Activated T-helper 2 cell treated with anti-CD3 and anti-CD28 coated beads, Interferon-gamma antibody, Interleukin-2, Interleukin-4, amounts not matched to agents 10 μg/mL and 5 μg/mL and 100 μg/mL, durations not matched to agents 14 hours and 24 hours and 36 hours (primary cell): ENCODE data around the gene TSC1. TPM values are rescaled to one million over a fixed set of nuclear protein-coding genes. Genes with fewer than 3 reads are reported as not detected.

Experiments
- DNase-seq: peaks from one replicate; pipeline ENCODE4 v3.0.0; 2021; ENCODE audit warnings: low spot score
- H3K27ac Mint-ChIP-seq: one replicate; pipeline ENCODE4 v1.8.0; 2021; ENCODE audit warnings: mixed read lengths
- H3K27me3 Mint-ChIP-seq: one replicate; pipeline ENCODE4 v1.8.0; 2021; ENCODE audit warnings: low read depth, mixed read lengths
- H3K36me3 Mint-ChIP-seq: one replicate; pipeline ENCODE4 v1.8.0; 2021; ENCODE audit warnings: low read depth, mixed read lengths
- H3K4me1 Mint-ChIP-seq: one replicate; pipeline ENCODE4 v1.8.0; 2021; ENCODE audit warnings: low read depth, mixed read lengths
- H3K4me3 Mint-ChIP-seq: one replicate; pipeline ENCODE4 v1.8.0; 2021; ENCODE audit warnings: low read depth, mild to moderate bottlenecking, moderate library complexity, mixed read lengths
- H3K9me3 Mint-ChIP-seq: one replicate; pipeline ENCODE4 v1.8.0; 2021; ENCODE audit warnings: mixed read lengths
- intact Hi-C: fragments of 100-400 bp; cut with micrococcal nuclease; formaldehyde crosslinking; loops from one replicate; pipeline ENCODE4 v1.15.1; 2023
- total RNA-seq: library from RNA; stranded (reverse); gene quantifications from 2 replicates; pipeline ENCODE4 v1.2.3, GENCODE V29; 2022

TSC1 gene
- total RNA-seq, 1 donor from 2014 or later = 29.1 TPM

DNA sequence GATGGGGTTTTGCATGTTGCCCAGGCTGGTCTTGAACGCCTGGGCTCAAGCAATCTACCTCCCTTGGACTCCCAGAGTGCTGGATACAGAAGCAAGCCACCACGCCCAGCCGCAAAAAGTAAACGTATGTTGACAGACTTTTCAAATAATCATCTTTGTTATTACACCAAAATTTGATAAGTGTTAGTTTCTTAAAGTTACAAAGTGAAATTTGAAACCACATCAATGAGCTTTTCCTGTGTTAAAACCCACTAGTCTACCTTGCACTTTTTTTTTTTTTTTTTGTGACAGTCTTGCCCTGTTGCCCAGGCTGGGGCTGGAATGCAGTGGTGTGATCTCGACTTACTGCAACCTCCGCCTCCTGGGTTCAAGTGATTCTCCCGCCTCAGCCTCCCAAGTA is 35.8 kb downstream of the TSC1 start:
- Mint-ChIP-seq H3K27ac (no peak overlapping the region), H3K27me3 (no peaks in the 10 kb centered on the region), H3K36me3 (peaks cover 36% of the 10 kb centered on the region), H3K9me3 (no peaks in the 10 kb centered on the region), H3K4me1 (no peaks in the 10 kb centered on the region), H3K4me3 (no peak overlapping the region)
- intact Hi-C loops = no loop called here
- no peak for DNase-seq

DNA sequence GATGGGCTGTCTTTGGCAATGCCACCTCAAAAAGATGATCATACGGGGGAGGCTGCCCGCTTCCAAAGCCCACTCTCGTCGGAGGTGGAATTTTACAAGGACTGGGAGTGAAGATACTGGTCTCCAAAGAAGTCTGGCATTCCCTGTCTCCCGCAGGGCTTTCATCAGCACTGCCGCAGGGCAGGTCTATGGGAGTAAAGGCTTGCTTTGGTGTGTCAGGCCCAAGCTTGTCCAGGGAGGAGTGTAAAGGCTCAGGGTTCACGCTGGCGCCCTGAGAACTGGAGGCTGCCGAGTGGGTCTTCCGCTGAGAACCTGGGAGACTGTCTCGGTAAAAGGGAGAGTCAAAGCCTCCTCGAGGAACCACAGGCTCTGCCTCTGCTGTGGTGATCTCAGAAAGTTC is 38.7 kb downstream of the TSC1 start:
- Mint-ChIP-seq H3K27me3 (no peaks in the 10 kb centered on the region), H3K36me3 (peaks cover 42% of the 10 kb centered on the region)

DNA sequence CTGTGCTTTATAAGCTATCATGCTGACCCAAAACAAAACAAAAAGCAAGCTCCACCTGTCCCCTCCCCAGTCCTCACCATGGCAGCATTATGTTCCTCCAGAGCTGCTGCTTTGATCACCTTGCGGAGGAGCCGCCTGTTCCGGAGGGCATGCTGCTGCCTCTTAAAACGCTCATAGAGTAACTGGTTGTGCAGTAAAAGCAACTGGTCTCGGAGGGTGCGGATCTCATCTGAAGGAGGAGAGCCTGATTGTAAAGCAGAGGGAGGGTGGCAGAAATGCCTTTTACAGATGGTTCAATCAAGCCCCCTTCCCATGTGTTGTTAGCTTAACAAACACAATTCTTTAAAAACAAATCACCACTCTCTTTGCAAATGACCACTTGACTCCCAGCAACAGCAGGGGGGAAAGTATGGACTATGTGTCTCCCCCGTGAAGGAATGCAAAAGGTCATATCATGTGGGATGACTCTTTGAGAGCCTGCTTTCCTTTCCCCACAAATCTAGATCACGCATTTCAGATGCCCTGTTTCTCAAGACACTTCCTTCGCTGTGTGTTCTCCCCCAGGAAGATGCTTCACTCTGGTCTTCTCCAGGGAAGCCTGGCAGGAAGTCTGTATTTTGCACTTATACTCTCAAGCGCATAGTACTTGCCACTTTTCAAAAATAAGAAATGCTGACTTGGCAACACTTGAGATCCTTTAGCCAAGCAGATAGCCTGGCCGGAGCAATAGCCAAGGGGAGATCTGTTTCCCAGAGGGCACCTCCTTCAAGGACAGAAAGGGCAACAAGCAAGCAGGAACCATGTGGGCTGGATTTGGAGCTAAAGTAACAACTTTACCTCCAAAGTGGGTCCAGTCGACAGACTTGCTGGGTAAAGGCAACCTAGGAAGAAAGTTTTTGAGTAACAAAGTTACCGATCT is 40.6 kb downstream of the TSC1 start:
- no peaks in the 10 kb centered on the region for H3K9me3 Mint-ChIP-seq
- no peaks in the 10 kb centered on the region for H3K27me3 Mint-ChIP-seq
- no peak overlapping the region for H3K27ac Mint-ChIP-seq
- no peak for DNase-seq
- H3K36me3 Mint-ChIP-seq = peaks cover 35% of the 10 kb centered on the region
- no peak overlapping the region for H3K4me3 Mint-ChIP-seq
- peaks cover 10% of the 10 kb centered on the region for H3K4me1 Mint-ChIP-seq
- intact Hi-C loops = no loop called here

More for the DNA sequence above, 38.7 kb downstream of the TSC1 start:
- peaks cover 10% of the 10 kb centered on the region for H3K4me1 Mint-ChIP-seq
- no peak for DNase-seq
- H3K27ac Mint-ChIP-seq = no peak overlapping the region
- no peak overlapping the region for H3K4me3 Mint-ChIP-seq
- intact Hi-C loops = no loop called here
- no peaks in the 10 kb centered on the region for H3K9me3 Mint-ChIP-seq

DNA sequence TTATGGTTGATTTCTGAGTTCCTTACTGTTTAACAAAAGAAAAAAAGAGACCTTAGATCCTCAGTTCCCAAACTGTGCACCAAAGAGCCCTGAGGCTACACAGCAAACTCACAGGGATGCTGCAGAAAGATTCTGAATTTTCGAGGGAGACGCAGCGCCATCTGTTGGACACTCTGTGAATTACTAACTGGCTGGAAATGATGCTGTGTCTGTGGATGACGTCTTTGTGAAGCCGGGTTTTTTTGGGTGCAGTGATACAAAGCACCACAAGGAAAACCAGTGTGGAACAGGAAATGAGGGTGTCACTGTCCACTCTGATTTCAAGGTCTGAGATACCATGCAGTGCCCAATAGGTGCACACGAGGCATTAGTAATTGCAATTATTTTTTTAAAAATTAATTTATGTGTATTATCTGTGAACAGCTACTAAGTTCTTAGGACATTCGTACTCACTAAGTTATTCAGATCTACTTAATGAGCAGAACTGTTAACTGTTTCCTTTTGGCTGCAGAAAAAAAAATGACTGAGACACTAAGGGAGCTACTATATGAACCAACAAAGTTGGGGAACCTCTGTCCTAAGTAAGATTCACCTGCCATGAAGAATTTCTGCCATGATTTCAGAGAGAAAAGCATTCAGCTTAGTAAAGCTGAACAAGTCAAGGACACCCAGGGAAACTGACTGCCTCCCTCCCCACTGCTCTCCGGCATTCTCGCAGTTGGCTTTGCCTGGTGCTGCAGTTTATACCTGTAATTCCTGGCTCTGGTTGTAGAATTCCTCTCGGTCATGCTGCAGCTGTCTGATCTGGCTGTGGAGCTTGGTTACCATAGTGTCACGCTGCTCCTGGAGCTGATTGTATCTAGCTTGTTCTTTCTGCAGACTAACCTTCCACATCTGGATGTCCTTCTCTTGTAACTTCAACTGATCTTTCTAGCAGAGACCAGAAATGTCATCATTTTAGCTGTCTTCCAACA is 42.3 kb downstream of the TSC1 start:
- peak; percentile 75 for DNase-seq
- Mint-ChIP-seq H3K36me3 (peaks cover 39% of the 10 kb centered on the region), H3K27me3 (no peaks in the 10 kb centered on the region), H3K4me1 (peaks cover 10% of the 10 kb centered on the region), H3K9me3 (no peaks in the 10 kb centered on the region), H3K4me3 (no peak overlapping the region), H3K27ac (peak overlapping the region; percentile 22)
- intact Hi-C loops = no loop called here

DNA sequence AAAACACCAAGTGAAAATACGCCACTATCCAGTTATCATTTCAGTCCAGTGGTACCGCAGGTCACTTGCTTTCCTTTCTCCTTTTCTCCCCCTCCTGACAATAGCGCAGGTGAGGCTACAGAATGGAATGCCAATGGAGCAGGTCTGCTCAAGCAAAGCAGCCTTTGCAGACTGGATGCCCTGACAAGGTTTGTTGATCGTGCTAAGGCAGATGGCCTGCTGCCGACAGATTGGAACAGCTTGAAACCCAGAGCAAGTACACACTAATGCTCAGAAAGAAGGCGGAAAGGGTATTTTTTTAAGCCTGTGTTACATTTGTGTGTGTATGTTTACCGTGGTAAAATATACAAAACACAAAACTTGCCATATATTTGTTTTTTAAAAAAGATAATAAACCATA is 46.4 kb downstream of the TSC1 start:
- DNase-seq = no peak
- H3K9me3 Mint-ChIP-seq = no peaks in the 10 kb centered on the region
- peaks cover 10% of the 10 kb centered on the region for H3K4me1 Mint-ChIP-seq
- intact Hi-C loops = no loop called here
- H3K27me3 Mint-ChIP-seq = no peaks in the 10 kb centered on the region
- no peak overlapping the region for H3K4me3 Mint-ChIP-seq
- peaks cover 48% of the 10 kb centered on the region for H3K36me3 Mint-ChIP-seq
- no peak overlapping the region for H3K27ac Mint-ChIP-seq

DNA sequence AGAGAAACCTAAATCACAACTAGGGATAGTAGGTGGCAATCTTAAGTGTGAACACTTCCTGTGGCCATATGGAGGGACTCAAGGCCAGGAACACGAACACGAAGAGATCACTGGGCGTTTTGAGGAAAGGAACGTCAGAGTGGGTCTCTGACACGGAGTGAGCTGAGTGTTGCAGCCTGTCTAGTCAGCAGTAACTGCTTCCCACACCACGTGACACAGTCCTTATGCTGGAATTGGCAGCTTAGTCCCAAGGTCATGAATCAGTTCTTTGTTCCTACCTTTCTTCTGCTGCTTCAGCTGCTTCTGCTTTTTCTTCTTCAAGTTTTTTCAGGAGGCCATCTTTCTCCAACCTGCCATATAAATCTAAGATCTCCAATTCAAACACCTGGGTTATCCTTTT is 47.5 kb downstream of the TSC1 start:
- Mint-ChIP-seq H3K4me1 (peaks cover 9% of the 10 kb centered on the region), H3K9me3 (no peaks in the 10 kb centered on the region), H3K27me3 (no peaks in the 10 kb centered on the region), H3K36me3 (peaks cover 42% of the 10 kb centered on the region), H3K27ac (no peak overlapping the region), H3K4me3 (no peak overlapping the region)
- no peak for DNase-seq
- intact Hi-C loops = no loop called here

DNA sequence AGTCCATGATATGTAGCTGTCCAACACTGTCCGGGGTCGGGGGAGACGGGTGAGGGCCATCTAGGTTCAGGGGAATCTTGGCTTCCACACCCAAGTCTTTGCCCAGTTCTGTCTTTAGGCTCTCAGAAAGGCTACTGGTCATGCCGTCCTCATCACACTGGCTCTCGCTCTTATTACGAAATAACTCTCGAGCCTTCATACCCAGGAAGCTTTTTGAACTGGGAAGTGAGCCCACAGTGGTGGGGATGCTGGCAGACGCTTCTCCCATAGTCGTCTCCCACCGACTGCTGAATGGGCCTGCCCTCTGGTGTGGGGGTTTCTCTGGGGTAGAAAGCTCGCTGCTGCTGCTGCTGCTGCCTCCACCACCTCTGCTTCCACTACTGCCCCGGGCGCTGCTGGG is 48.2 kb downstream of the TSC1 start:
- Mint-ChIP-seq H3K4me3 (no peak overlapping the region), H3K4me1 (peaks cover 3% of the 10 kb centered on the region), H3K27ac (no peak overlapping the region), H3K36me3 (peaks cover 37% of the 10 kb centered on the region), H3K9me3 (no peaks in the 10 kb centered on the region), H3K27me3 (no peaks in the 10 kb centered on the region)
- intact Hi-C loops = no loop called here
- no peak for DNase-seq

DNA sequence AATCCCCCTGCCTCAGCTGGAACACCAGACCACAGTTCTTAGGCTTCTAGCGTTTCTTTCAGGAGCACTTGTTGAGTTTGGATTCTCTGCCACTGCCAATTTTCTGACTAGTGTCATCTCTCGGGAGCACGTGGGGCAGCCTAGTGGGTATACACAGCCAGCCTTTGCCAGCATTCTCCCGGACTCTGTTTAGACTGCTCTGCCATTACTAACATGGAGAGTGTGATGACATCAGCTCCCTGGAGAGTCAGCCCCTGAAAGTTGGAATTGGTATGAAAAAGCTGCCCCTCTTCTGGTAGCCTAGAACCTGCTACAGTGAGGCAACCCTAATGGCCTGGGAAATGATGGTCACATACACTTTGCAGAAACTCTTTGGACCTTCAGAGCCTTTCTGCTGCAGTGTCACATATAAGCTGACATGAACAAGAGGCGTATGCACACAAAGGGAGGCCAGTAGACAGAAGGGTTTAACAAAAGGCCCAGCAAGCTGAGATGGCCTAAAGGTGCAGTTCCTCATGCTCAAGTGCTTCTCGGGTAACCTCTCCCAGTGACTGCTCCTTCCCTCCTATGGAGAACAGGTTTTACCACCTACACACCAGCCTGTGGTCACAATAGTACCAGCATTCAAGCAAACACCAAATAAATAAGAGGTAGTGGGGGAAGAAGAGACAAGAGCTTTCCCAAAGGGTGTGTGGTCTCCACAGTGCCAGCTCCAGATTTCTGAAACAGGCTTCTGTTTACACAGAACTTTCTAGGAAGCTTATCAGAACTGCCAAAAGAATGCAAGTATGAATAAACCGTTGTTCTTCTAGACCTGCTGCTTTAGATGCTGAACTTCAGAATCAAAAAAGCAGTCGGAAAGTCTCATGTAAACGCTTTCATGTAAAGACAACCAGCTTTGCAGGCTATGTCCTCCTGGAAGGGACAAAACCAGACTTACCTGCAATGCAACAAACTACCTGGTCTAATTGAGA is 49.3 kb downstream of the TSC1 start:
- Mint-ChIP-seq H3K4me1 (no peaks in the 10 kb centered on the region), H3K4me3 (no peak overlapping the region), H3K27me3 (no peaks in the 10 kb centered on the region), H3K9me3 (no peaks in the 10 kb centered on the region), H3K27ac (no peak overlapping the region), H3K36me3 (peaks cover 28% of the 10 kb centered on the region)
- no peak for DNase-seq
- intact Hi-C loops = no loop called here

DNA sequence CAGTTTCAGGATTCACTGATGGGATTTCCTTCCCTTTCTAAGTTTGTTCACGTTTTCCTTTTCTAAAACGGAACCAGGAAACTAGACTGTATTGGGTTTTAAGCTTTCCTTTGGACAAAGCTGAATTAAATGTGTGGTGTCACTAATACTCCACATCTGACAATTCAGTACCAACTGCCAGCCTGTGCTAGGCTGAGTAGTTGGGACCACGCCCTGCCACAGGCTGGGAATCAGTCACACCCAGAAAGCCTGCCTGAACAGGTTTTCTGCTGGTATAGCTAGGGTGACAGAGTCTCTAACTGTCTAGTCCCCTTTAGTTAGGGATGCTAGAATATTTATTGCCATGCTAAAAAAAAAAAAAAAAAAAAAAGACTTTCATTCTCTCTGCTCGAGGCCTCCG is 50.1 kb downstream of the TSC1 start:
- H3K4me1 Mint-ChIP-seq = no peaks in the 10 kb centered on the region
- H3K4me3 Mint-ChIP-seq = no peak overlapping the region
- H3K27ac Mint-ChIP-seq = no peak overlapping the region
- peaks cover 23% of the 10 kb centered on the region for H3K36me3 Mint-ChIP-seq
- intact Hi-C loops = no loop called here
- no peak for DNase-seq
- H3K9me3 Mint-ChIP-seq = no peaks in the 10 kb centered on the region
- H3K27me3 Mint-ChIP-seq = no peaks in the 10 kb centered on the region

DNA sequence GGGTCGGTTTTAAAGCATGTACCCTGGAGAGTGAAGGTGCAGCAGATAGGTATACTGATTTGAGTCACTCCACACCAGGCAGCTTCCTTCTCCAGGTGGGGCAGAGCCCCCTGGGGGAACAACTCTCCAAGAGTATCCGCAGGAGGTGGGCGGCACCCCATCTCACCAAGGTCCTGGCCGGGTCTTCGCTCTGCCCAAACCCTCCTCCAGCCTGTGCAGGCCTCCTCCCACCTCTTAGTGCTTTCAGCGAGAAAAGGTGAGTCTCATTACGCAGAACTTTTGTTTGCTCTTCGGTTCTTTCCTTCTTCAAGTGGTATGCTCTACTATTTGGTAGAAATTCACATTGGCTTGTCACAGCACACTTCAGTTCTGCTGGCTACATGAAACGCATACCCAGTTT is 52.0 kb downstream of the TSC1 start:
- Mint-ChIP-seq H3K36me3 (peaks cover 19% of the 10 kb centered on the region), H3K4me1 (no peaks in the 10 kb centered on the region), H3K4me3 (no peak overlapping the region), H3K27me3 (no peaks in the 10 kb centered on the region), H3K9me3 (no peaks in the 10 kb centered on the region), H3K27ac (no peak overlapping the region)
- no peak for DNase-seq
- intact Hi-C loops = no loop called here

DNA sequence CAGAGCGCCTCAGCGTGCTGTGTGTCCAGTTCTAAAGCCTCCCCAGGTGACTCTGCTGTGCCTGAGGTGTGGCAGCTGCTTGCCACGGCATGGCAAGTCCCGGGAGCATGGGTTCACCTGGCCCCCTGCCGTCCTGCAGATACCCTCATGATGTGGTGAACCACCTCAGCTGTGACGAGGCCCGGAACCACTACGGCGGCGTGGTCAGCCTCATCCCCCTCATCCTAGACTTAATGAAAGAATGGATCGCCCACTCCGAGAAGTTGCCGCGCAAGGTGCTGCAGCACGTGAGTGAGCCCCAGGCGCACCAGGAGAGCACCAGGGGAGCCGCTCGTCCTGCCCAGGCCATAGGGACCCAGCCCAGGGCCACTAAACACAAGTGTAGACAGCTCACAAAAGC is 56.3 kb downstream of the TSC1 start:
- H3K27me3 Mint-ChIP-seq = no peaks in the 10 kb centered on the region
- H3K9me3 Mint-ChIP-seq = no peaks in the 10 kb centered on the region
- intact Hi-C loops = no loop called here
- H3K4me3 Mint-ChIP-seq = no peak overlapping the region
- H3K27ac Mint-ChIP-seq = no peak overlapping the region
- no peak for DNase-seq
- H3K36me3 Mint-ChIP-seq = no peaks in the 10 kb centered on the region
- no peaks in the 10 kb centered on the region for H3K4me1 Mint-ChIP-seq
